HEK293 (cell line): ENCODE results near the gene CFAP410.

Source experiments
- CTCF ChIA-PET: fragments of 350-600 bp; formaldehyde crosslinking; extraction: SDS; loops from one replicate; lab custom pipeline; 2021; ENCODE audit warnings: antibody characterized with exemption; lab: Yijun Ruan, JAX
- POLR2A ChIA-PET: fragments of 300-600 bp; formaldehyde crosslinking; extraction: SDS; loops from one replicate; lab custom pipeline; 2020; ENCODE audit warnings: antibody characterized with exemption, inconsistent platforms; lab: Yijun Ruan, JAX
- H3K27ac ChIP-seq: fragments of 200-500 bp; sonication (Bioruptor generic); 2 replicates; pipeline ENCODE4 v1.5.1; 2014; ENCODE audit warnings: low read depth, low read length, control low read depth, inconsistent platforms; ENCODE audit errors: extremely low read depth
- H3K36me3 ChIP-seq, 2 experiments: fragments of 200-500 bp in 1 of 2; sonication (Bioruptor generic) in 1 of 2; 1 replicate in 1 of 2; 2 replicates in 1 of 2; pipeline ENCODE4 v1.5.1; 2014 to 2017; ENCODE audit warnings: inconsistent platforms in 2 of 2, low read length in 2 of 2; ENCODE audit not compliant: control insufficient read depth in 2 of 2, insufficient read depth in 1 of 2
- H3K4me1 ChIP-seq: fragments of 200-500 bp; sonication (Bioruptor generic); 2 replicates; pipeline ENCODE4 v1.5.1; 2014; ENCODE audit warnings: mild to moderate bottlenecking, low read length, inconsistent platforms; ENCODE audit not compliant: control insufficient read depth, insufficient read depth
- H3K4me3 ChIP-seq: 2 replicates; pipeline ENCODE4 v1.5.1; 2011; ENCODE audit warnings: low read depth, mild to moderate bottlenecking, control low read depth, low read length, moderate library complexity
- H3K9me3 ChIP-seq: fragments of 200-500 bp; sonication (Bioruptor generic); 2 replicates; pipeline ENCODE4 v1.5.1; 2014; ENCODE audit warnings: low read depth, low read length, inconsistent platforms; ENCODE audit not compliant: control insufficient read depth, insufficient read depth
- BCL11B ChIP-seq: fragments of 450-650 bp; formaldehyde crosslinking; IDR thresholded peaks from 2 replicates; pipeline ENCODE4 v1.5.1; 2016; ENCODE audit warnings: low read depth, missing biosample characterization, missing genetic modification characterization
- CTCF ChIP-seq: fragments of 450-650 bp; formaldehyde crosslinking; IDR thresholded peaks from 2 replicates; pipeline ENCODE4 v1.5.1; 2016; ENCODE audit warnings: missing biosample characterization, missing genetic modification characterization
- TRIM28 ChIP-seq: IDR thresholded peaks from 2 replicates; pipeline ENCODE4 v1.6.1; 2011; ENCODE audit warnings: low read length, control low read depth, borderline replicate concordance
- TSHZ1 ChIP-seq: fragments of 450-650 bp; formaldehyde crosslinking; IDR thresholded peaks from 2 replicates; pipeline ENCODE4 v1.5.1; 2016; ENCODE audit warnings: missing biosample characterization, missing genetic modification characterization, borderline replicate concordance
- ZBTB10 ChIP-seq: fragments of 450-650 bp; formaldehyde crosslinking; IDR thresholded peaks from 2 replicates; pipeline ENCODE4 v1.5.1; 2016; ENCODE audit warnings: missing biosample characterization, missing genetic modification characterization
- ZBTB11 ChIP-seq: fragments of 450-650 bp; formaldehyde crosslinking; conservative IDR thresholded peaks from 2 replicates; pipeline ENCODE4 v1.5.1; 2016; ENCODE audit warnings: low read depth, missing biosample characterization, missing genetic modification characterization
- ZFP41 ChIP-seq: fragments of 450-650 bp; formaldehyde crosslinking; IDR thresholded peaks from 2 replicates; pipeline ENCODE4 v1.5.1; 2016; ENCODE audit warnings: missing biosample characterization, missing genetic modification characterization, borderline replicate concordance
- ZNF138 ChIP-seq: fragments of 450-650 bp; formaldehyde crosslinking; IDR thresholded peaks from 2 replicates; pipeline ENCODE4 v1.5.1; 2016; ENCODE audit warnings: missing biosample characterization, missing genetic modification characterization, borderline replicate concordance
- ZNF157 ChIP-seq: fragments of 450-650 bp; formaldehyde crosslinking; IDR thresholded peaks from 2 replicates; pipeline ENCODE4 v1.5.1; 2016; ENCODE audit warnings: missing biosample characterization, missing genetic modification characterization
- ZNF202 ChIP-seq: fragments of 450-650 bp; formaldehyde crosslinking; IDR thresholded peaks from 2 replicates; pipeline ENCODE4 v1.5.1; 2016; ENCODE audit warnings: missing biosample characterization, missing genetic modification characterization, borderline replicate concordance
- ZNF211 ChIP-seq: fragments of 450-650 bp; formaldehyde crosslinking; IDR thresholded peaks from 2 replicates; pipeline ENCODE4 v1.5.1; 2016; ENCODE audit warnings: low read depth, missing biosample characterization, missing genetic modification characterization
- ZNF223 ChIP-seq: fragments of 450-650 bp; formaldehyde crosslinking; IDR thresholded peaks from 2 replicates; pipeline ENCODE4 v1.5.1; 2016; ENCODE audit warnings: missing biosample characterization, missing genetic modification characterization
- ZNF560 ChIP-seq: fragments of 450-650 bp; formaldehyde crosslinking; IDR thresholded peaks from 2 replicates; pipeline ENCODE4 v1.5.1; 2017; ENCODE audit warnings: missing biosample characterization, missing genetic modification characterization, borderline replicate concordance
- ZNF626 ChIP-seq: fragments of 450-650 bp; sonication (Bioruptor Pico); formaldehyde crosslinking; IDR thresholded peaks from 2 replicates; pipeline ENCODE4 v1.5.1; 2018; ENCODE audit warnings: missing biosample characterization, missing genetic modification characterization, inconsistent platforms
- ZNF660 ChIP-seq: fragments of 450-650 bp; IDR thresholded peaks from 2 replicates; pipeline ENCODE4 v1.5.1; 2018; ENCODE audit warnings: missing biosample characterization, mild to moderate bottlenecking, missing genetic modification characterization
- ZNF776 ChIP-seq: fragments of 450-650 bp; formaldehyde crosslinking; IDR thresholded peaks from 2 replicates; pipeline ENCODE4 v1.5.0; 2017; ENCODE audit warnings: missing biosample characterization, missing genetic modification characterization, borderline replicate concordance

CFAP410 gene

GRCh38 chr21:44301961-44302406 is 37.2 kb downstream of the CFAP410 start (continued):
- TF ChIP-seq CTCF (tag by site-specific recombination) (peak; percentile 42; the same call in 1 of the 2 replicates), ZNF223 (tag by site-specific recombination) (no peak)

GRCh38 chr21:44301141-44301540 is 38.0 kb downstream of the CFAP410 start:
- ChIA-PET POLR2A (interaction anchor here (1.2 kb wide), 1 partner anchor 28 kb away, joined by 4 read pairs; no protein-coding TSS in a partner anchor), CTCF (interaction anchor here (0.5 to 1.0 kb wide), 2 partner anchors 17 to 181 kb away, joined by 3 read pairs; no protein-coding TSS in a partner anchor)
- Histone ChIP-seq H3K36me3 (no peaks in the 10 kb centered on the region), H3K4me1 (peaks cover 8% of the 10 kb centered on the region; the same call in 1 of the 2 replicates), H3K27ac (peak overlapping the region; percentile 72; the same call in 1 of the 2 replicates), H3K9me3 (no peaks in the 10 kb centered on the region), H3K4me3 (peak overlapping the region; percentile 64; the same call in 1 of the 2 replicates)
- TF ChIP-seq CTCF (tag by site-specific recombination) (peak; percentile 9; the same call in 1 of the 2 replicates), ZNF211 (tag by site-specific recombination) (no peak), ZNF776 (tag by site-specific recombination) (no peak)

- no peaks in the 10 kb centered on the region for H3K36me3 ChIP-seq
- no peaks in the 10 kb centered on the region for H3K9me3 ChIP-seq
- peak overlapping the region; percentile 72 for H3K27ac ChIP-seq
- POLR2A ChIA-PET = interaction anchor here (1.2 kb wide), 1 partner anchor 29 kb away, joined by 4 read pairs; no protein-coding TSS in a partner anchor
- H3K4me3 ChIP-seq = peak overlapping the region; percentile 64
- H3K4me1 ChIP-seq = peaks cover 8% of the 10 kb centered on the region; the same call in 1 of the 2 replicates
- CTCF ChIA-PET = interaction anchor here (0.6 kb wide), 1 partner anchor 45 kb away, joined by 3 read pairs; no protein-coding TSS in a partner anchor
- no peak for TF ChIP-seq ZNF138 (tag by site-specific recombination)
- peak; percentile 23; the same call in 1 of the 2 replicates for TF ChIP-seq ZBTB10 (tag by site-specific recombination)
- TF ChIP-seq ZNF626 (tag by site-specific recombination) = no peak
- TF ChIP-seq TRIM28 = no peak
- TF ChIP-seq ZFP41 (tag by site-specific recombination) = no peak
- no peak for TF ChIP-seq ZNF560
- no peak for TF ChIP-seq ZNF202 (tag by site-specific recombination)
- no peak; the same call in 1 of the 2 replicates for TF ChIP-seq ZNF660 (tag by site-specific recombination)
- no peak for TF ChIP-seq TSHZ1
- TF ChIP-seq BCL11B = no peak
- TF ChIP-seq ZBTB11 (tag by site-specific recombination) = peak; percentile 58
- TF ChIP-seq ZNF157 (tag by site-specific recombination) = no peak
These were observed 38.8 kb downstream of the CFAP410 start for GRCh38 chr21:44300262-44300959.
